Neuronal stem cell (in vitro differentiated cells): ENCODE measurements around the gene CRP.

Experiments
- DNase-seq: peaks from one replicate; pipeline ENCODE4 v3.0.0-alpha.2; 2013; ENCODE audit warnings: low spot score
- H2AFZ ChIP-seq: one replicate; pipeline ENCODE4 v1.6.1; 2013; ENCODE audit warnings: mild to moderate bottlenecking, low read length, inconsistent platforms
- H2AK5ac ChIP-seq: 2 replicates; pipeline ENCODE4 v1.6.1; 2013; ENCODE audit warnings: low read depth, mild to moderate bottlenecking, inconsistent platforms, low read length, moderate library complexity, mixed read lengths
- H2BK120ac ChIP-seq: 2 replicates; pipeline ENCODE4 v1.6.1; 2013; ENCODE audit warnings: low read depth, mild to moderate bottlenecking, inconsistent platforms, low read length, moderate library complexity, mixed read lengths
- H2BK12ac ChIP-seq: one replicate; pipeline ENCODE4 v1.6.1; 2013; ENCODE audit warnings: low read length, inconsistent platforms
- H2BK15ac ChIP-seq: 2 replicates; pipeline ENCODE4 v1.6.1; 2013; ENCODE audit warnings: mild to moderate bottlenecking, low read length, inconsistent platforms, mixed read lengths
- H2BK5ac ChIP-seq: one replicate; pipeline ENCODE4 v1.6.1; 2013; ENCODE audit warnings: inconsistent platforms, mild to moderate bottlenecking, low read length, moderate library complexity
- H3K14ac ChIP-seq: one replicate; pipeline ENCODE4 v1.6.1; 2013; ENCODE audit warnings: low read length, inconsistent platforms
- H3K18ac ChIP-seq: 2 replicates; pipeline ENCODE4 v1.6.1; 2013; ENCODE audit warnings: low read length, inconsistent platforms
- H3K23ac ChIP-seq: 2 replicates; pipeline ENCODE4 v1.6.1; 2013; ENCODE audit warnings: low read depth, mild to moderate bottlenecking, mixed read lengths, low read length, inconsistent platforms; ENCODE audit not compliant: poor library complexity
- H3K27ac ChIP-seq: replicated peaks from 3 replicates; pipeline ENCODE4 v1.5.1; 2013; ENCODE audit warnings: low read length, inconsistent platforms
- H3K27me3 ChIP-seq, 3 experiments: 2 replicates each; pipeline ENCODE4 v1.6.1; 2013; ENCODE audit warnings: low read length in 3 of 3, mild to moderate bottlenecking in 2 of 3, inconsistent platforms in 1 of 3, low read depth in 1 of 3, mixed read lengths in 1 of 3, moderate library complexity in 1 of 3; ENCODE audit not compliant: control insufficient read depth in 3 of 3, insufficient read depth in 3 of 3
- H3K36me3 ChIP-seq, 2 donors: replicated peaks in 1 of 2; 2 replicates each; pipeline ENCODE4 v1.6.1; 2013; ENCODE audit warnings: low read length in 2 of 2; ENCODE audit not compliant: control insufficient read depth in 2 of 2, insufficient read depth in 2 of 2
- H3K4ac ChIP-seq: 2 replicates; pipeline ENCODE4 v1.6.1; 2013; ENCODE audit warnings: inconsistent platforms, mild to moderate bottlenecking, low read length, moderate library complexity
- H3K4me1 ChIP-seq, 2 donors: 1 replicate in 1 of 2; 2 replicates in 1 of 2; pipeline ENCODE4 v1.6.1; 2013; ENCODE audit warnings: low read length in 2 of 2, low read depth in 1 of 2; ENCODE audit not compliant: control insufficient read depth in 2 of 2, insufficient read depth in 1 of 2
- H3K4me2 ChIP-seq: one replicate; pipeline ENCODE4 v1.6.1; 2013; ENCODE audit warnings: mild to moderate bottlenecking, low read length, inconsistent platforms; ENCODE audit not compliant: insufficient read depth, poor library complexity, severe bottlenecking
- H3K4me3 ChIP-seq, 2 donors: 2 replicates each; pipeline ENCODE4 v1.5.1; 2013; ENCODE audit warnings: low read length in 2 of 2, mild to moderate bottlenecking in 2 of 2, inconsistent platforms in 1 of 2, moderate library complexity in 1 of 2
- H3K79me1 ChIP-seq: one replicate; pipeline ENCODE4 v1.6.1; 2013; ENCODE audit warnings: low read depth, mild to moderate bottlenecking, inconsistent platforms, low read length, moderate library complexity
- H3K9ac ChIP-seq: one replicate; pipeline ENCODE4 v1.6.1; 2013; ENCODE audit warnings: mild to moderate bottlenecking, low read depth, low read length, inconsistent platforms; ENCODE audit not compliant: poor library complexity
- H3K9me3 ChIP-seq, 2 donors: replicated peaks in 1 of 2; 2 replicates each; pipeline versions ENCODE3 to v1.6.1; 2013; ENCODE audit warnings: low read length in 2 of 2, mild to moderate bottlenecking in 2 of 2, inconsistent platforms in 1 of 2, low read depth in 1 of 2, mixed read lengths in 1 of 2, moderate library complexity in 1 of 2; ENCODE audit not compliant: control insufficient read depth in 2 of 2, insufficient read depth in 1 of 2
- H4K8ac ChIP-seq: one replicate; pipeline ENCODE4 v1.6.1; 2013; ENCODE audit warnings: low read depth, mild to moderate bottlenecking, inconsistent platforms, low read length, moderate library complexity
- H4K91ac ChIP-seq: one replicate; pipeline ENCODE4 v1.6.1; 2013; ENCODE audit warnings: low read length, low read depth, mild to moderate bottlenecking, inconsistent platforms; ENCODE audit not compliant: poor library complexity
- WGBS, 2 donors: extraction: QIAGEN DNeasy Blood & Tissue Kit; methylation state at CpG; one replicate each; pipeline ENCODE4 v1.1.7; 2013; ENCODE audit warnings: missing lambda C conversion rate in 2 of 2, mixed read lengths in 1 of 2; ENCODE audit not compliant: insufficient read length in 2 of 2, insufficient replicate concordance in 1 of 2; ENCODE audit errors: extremely low coverage in 2 of 2; 5-methylcytosine and 5-hydroxymethylcytosine counted together

Gene CRP

GRCh38 chr1:159749630-159750029 is 35.2 kb upstream of the CRP start:
- Histone ChIP-seq H2AFZ (no peak overlapping the region), H4K8ac (no peak overlapping the region), H3K4ac (no peak overlapping the region), H3K14ac (no peak overlapping the region), H4K91ac (no peak overlapping the region), H2BK12ac (no peak overlapping the region), H3K27me3 (no peaks in the 10 kb centered on the region), H3K27ac (no peak overlapping the region), H3K9me3 (no peaks in the 10 kb centered on the region), H2BK120ac (no peak overlapping the region), H2BK5ac (no peak overlapping the region), H3K4me3 (no peak overlapping the region), H2AK5ac (no peak overlapping the region), H3K4me1 (no peaks in the 10 kb centered on the region), H3K9ac (no peak overlapping the region), H3K18ac (no peak overlapping the region), H3K36me3 (no peaks in the 10 kb centered on the region), H3K79me1 (no peaks in the 10 kb centered on the region), H3K23ac (no peak overlapping the region), H2BK15ac (no peak overlapping the region), H3K4me2 (no peak overlapping the region)
- DNase-seq, result no peak
- WGBS, 2 donors, result no CpG with 5 or more reads among the region's 2 CpGs

DNA sequence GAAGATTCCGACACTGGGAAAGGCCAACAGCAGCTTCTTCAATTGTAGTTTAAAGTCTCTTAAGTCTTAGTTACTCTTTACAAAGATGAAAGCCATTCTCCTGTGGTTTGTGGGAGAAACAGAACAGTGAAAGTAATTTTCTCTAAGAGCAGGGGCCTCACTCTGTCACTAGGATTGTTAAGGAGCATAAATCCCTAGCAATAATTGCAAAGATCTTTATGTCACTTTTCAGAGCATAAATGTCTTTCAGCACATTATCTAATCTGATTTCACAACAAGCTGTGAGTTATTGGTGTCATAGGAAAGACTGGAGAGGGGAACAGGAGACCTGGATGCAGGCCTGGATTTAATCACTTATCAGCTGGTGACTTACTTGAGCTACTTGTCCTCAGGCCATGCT is 34.0 kb upstream of the CRP start:
- no peak overlapping the region for H3K9ac ChIP-seq
- no peak overlapping the region for H2BK5ac ChIP-seq
- no CpG with 5 or more reads among the region's 1 CpG for WGBS, 2 donors
- no peak for DNase-seq
- H2BK120ac ChIP-seq, result no peak overlapping the region
- no peaks in the 10 kb centered on the region for H3K79me1 ChIP-seq
- H2AFZ ChIP-seq, result no peak overlapping the region
- no peak overlapping the region for H3K4me2 ChIP-seq
- no peaks in the 10 kb centered on the region for H3K4me1 ChIP-seq
- no peak overlapping the region for H3K18ac ChIP-seq
- no peak overlapping the region for H2BK15ac ChIP-seq
- H3K14ac ChIP-seq, result no peak overlapping the region
- no peaks in the 10 kb centered on the region for H3K36me3 ChIP-seq
- no peak overlapping the region for H2AK5ac ChIP-seq
- no peak overlapping the region for H3K4ac ChIP-seq
- no peaks in the 10 kb centered on the region for H3K27me3 ChIP-seq
- H3K9me3 ChIP-seq, result no peaks in the 10 kb centered on the region
- no peak overlapping the region for H4K8ac ChIP-seq
- no peak overlapping the region for H3K27ac ChIP-seq
- H3K23ac ChIP-seq, result no peak overlapping the region
- no peak overlapping the region for H3K4me3 ChIP-seq
- no peak overlapping the region for H2BK12ac ChIP-seq
- H4K91ac ChIP-seq, result no peak overlapping the region

- no peak overlapping the region for H4K8ac ChIP-seq
- H3K4me3 ChIP-seq, result no peak overlapping the region
- H3K4ac ChIP-seq, result no peak overlapping the region
- H3K36me3 ChIP-seq, result no peaks in the 10 kb centered on the region
- no peak overlapping the region for H2BK5ac ChIP-seq
- H2AFZ ChIP-seq, result no peak overlapping the region
- H2BK120ac ChIP-seq, result no peak overlapping the region
- H3K27ac ChIP-seq, result no peak overlapping the region
- no peak overlapping the region for H3K4me2 ChIP-seq
- no peak overlapping the region for H4K91ac ChIP-seq
- H3K79me1 ChIP-seq, result no peaks in the 10 kb centered on the region
- H3K18ac ChIP-seq, result no peak overlapping the region
- H3K23ac ChIP-seq, result no peak overlapping the region
- H3K4me1 ChIP-seq, result no peaks in the 10 kb centered on the region
- DNase-seq, result no peak
- H2BK15ac ChIP-seq, result no peak overlapping the region
- no peak overlapping the region for H2AK5ac ChIP-seq
- no peak overlapping the region for H3K14ac ChIP-seq
- no peaks in the 10 kb centered on the region for H3K9me3 ChIP-seq
- H3K27me3 ChIP-seq, result no peaks in the 10 kb centered on the region
- H3K9ac ChIP-seq, result no peak overlapping the region
- no peak overlapping the region for H2BK12ac ChIP-seq
- no CpG with 5 or more reads among the region's 3 CpGs for WGBS, 2 donors
Measured at GRCh38 chr1:159746666-159747065, 32.3 kb upstream of the CRP start.

GRCh38 chr1:159743651-159744410 is 29.4 kb upstream of the CRP start:
- no peak overlapping the region for H3K4ac ChIP-seq
- H4K8ac ChIP-seq, result no peak overlapping the region
- no peak overlapping the region for H2BK12ac ChIP-seq
- H2BK5ac ChIP-seq, result no peak overlapping the region
- no peak overlapping the region for H3K4me2 ChIP-seq
- H4K91ac ChIP-seq, result no peak overlapping the region
- no peak overlapping the region for H3K23ac ChIP-seq
- no peak overlapping the region for H3K27ac ChIP-seq
- no peaks in the 10 kb centered on the region for H3K36me3 ChIP-seq
- no peak overlapping the region for H2AK5ac ChIP-seq
- H3K18ac ChIP-seq, result no peak overlapping the region
- no peak overlapping the region for H3K9ac ChIP-seq
- H3K4me1 ChIP-seq, result no peaks in the 10 kb centered on the region
- H2BK120ac ChIP-seq, result no peak overlapping the region
- no peak overlapping the region for H3K14ac ChIP-seq
- no peaks in the 10 kb centered on the region for H3K27me3 ChIP-seq
- no peak overlapping the region for H3K4me3 ChIP-seq
- WGBS, 2 donors, result no CpG with 5 or more reads among the region's 5 CpGs
- H2BK15ac ChIP-seq, result no peak overlapping the region
- DNase-seq, result no peak
- H3K9me3 ChIP-seq, result no peaks in the 10 kb centered on the region
- H3K79me1 ChIP-seq, result no peaks in the 10 kb centered on the region
- no peak overlapping the region for H2AFZ ChIP-seq
